ENCODE measurements around the gene SHROOM1. TPM values are rescaled to one million over a fixed set of nuclear protein-coding genes. Genes with fewer than 3 reads are reported as not detected.

The SHROOM1 gene
- total and polyA plus RNA-seq, 2 experiments from 2014 or later: 2.5 to 5.4 TPM

DNA sequence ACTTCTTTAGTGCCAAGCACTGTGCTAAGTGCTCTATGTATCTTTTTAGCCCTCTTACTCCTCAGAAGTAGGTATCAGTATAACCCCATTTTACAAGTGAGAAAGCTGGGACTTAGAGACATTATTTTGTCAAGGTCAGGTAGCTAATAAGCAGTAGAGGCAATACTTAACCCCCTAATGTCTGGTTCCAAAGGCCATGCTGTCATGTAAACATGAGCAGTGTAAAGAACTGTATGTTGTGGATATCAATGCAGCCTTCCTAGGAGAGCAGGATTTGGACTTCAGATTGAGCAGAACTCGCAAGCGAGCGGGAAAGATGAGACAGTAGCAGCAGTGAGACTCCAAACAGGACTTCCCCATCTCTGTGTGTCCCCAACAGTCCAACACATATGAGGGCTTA is 3.6 kb upstream of the SHROOM1 start:
- Mint-ChIP-seq H3K4me3 (no peak overlapping the region), H3K27me3 (ENCODE audit: insufficient read depth, low read depth, poor library complexity) (peaks cover 26% of the 10 kb centered on the region), H3K36me3 (ENCODE audit: low read depth) (no peaks in the 10 kb centered on the region; the same call in 2 of the 3 replicates), H3K4me1 (peaks cover 4% of the 10 kb centered on the region), H3K27ac (no peak overlapping the region), H3K9me3 (no peaks in the 10 kb centered on the region)
- H3K9me2 ChIP-seq (ENCODE audit: insufficient read depth): no peaks in the 10 kb centered on the region
- H3K4me3 ChIP-seq: no peak overlapping the region
- ATAC-seq (no peak), DNase-seq (ENCODE audit: low spot score) (no peak)
- no peak overlapping the region for H2AFZ ChIP-seq
- TF ChIP-seq, protein P1, sequence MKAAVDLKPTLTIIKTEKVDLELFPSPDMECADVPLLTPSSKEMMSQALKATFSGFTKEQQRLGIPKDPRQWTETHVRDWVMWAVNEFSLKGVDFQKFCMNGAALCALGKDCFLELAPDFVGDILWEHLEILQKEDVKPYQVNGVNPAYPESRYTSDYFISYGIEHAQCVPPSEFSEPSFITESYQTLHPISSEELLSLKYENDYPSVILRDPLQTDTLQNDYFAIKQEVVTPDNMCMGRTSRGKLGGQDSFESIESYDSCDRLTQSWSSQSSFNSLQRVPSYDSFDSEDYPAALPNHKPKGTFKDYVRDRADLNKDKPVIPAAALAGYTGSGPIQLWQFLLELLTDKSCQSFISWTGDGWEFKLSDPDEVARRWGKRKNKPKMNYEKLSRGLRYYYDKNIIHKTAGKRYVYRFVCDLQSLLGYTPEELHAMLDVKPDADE (IDR thresholded peaks at IDR 0.05): no peak
- TF ChIP-seq CREB1 (CRISPR knock-in tag; IDR thresholded peaks at IDR 0.05; ENCODE audit: low read depth) (no peak), EZH2 (IDR thresholded peaks at IDR 0.05; ENCODE audit: low read depth, unreplicated experiment) (no peak)
- TF ChIP-seq, protein P2, sequence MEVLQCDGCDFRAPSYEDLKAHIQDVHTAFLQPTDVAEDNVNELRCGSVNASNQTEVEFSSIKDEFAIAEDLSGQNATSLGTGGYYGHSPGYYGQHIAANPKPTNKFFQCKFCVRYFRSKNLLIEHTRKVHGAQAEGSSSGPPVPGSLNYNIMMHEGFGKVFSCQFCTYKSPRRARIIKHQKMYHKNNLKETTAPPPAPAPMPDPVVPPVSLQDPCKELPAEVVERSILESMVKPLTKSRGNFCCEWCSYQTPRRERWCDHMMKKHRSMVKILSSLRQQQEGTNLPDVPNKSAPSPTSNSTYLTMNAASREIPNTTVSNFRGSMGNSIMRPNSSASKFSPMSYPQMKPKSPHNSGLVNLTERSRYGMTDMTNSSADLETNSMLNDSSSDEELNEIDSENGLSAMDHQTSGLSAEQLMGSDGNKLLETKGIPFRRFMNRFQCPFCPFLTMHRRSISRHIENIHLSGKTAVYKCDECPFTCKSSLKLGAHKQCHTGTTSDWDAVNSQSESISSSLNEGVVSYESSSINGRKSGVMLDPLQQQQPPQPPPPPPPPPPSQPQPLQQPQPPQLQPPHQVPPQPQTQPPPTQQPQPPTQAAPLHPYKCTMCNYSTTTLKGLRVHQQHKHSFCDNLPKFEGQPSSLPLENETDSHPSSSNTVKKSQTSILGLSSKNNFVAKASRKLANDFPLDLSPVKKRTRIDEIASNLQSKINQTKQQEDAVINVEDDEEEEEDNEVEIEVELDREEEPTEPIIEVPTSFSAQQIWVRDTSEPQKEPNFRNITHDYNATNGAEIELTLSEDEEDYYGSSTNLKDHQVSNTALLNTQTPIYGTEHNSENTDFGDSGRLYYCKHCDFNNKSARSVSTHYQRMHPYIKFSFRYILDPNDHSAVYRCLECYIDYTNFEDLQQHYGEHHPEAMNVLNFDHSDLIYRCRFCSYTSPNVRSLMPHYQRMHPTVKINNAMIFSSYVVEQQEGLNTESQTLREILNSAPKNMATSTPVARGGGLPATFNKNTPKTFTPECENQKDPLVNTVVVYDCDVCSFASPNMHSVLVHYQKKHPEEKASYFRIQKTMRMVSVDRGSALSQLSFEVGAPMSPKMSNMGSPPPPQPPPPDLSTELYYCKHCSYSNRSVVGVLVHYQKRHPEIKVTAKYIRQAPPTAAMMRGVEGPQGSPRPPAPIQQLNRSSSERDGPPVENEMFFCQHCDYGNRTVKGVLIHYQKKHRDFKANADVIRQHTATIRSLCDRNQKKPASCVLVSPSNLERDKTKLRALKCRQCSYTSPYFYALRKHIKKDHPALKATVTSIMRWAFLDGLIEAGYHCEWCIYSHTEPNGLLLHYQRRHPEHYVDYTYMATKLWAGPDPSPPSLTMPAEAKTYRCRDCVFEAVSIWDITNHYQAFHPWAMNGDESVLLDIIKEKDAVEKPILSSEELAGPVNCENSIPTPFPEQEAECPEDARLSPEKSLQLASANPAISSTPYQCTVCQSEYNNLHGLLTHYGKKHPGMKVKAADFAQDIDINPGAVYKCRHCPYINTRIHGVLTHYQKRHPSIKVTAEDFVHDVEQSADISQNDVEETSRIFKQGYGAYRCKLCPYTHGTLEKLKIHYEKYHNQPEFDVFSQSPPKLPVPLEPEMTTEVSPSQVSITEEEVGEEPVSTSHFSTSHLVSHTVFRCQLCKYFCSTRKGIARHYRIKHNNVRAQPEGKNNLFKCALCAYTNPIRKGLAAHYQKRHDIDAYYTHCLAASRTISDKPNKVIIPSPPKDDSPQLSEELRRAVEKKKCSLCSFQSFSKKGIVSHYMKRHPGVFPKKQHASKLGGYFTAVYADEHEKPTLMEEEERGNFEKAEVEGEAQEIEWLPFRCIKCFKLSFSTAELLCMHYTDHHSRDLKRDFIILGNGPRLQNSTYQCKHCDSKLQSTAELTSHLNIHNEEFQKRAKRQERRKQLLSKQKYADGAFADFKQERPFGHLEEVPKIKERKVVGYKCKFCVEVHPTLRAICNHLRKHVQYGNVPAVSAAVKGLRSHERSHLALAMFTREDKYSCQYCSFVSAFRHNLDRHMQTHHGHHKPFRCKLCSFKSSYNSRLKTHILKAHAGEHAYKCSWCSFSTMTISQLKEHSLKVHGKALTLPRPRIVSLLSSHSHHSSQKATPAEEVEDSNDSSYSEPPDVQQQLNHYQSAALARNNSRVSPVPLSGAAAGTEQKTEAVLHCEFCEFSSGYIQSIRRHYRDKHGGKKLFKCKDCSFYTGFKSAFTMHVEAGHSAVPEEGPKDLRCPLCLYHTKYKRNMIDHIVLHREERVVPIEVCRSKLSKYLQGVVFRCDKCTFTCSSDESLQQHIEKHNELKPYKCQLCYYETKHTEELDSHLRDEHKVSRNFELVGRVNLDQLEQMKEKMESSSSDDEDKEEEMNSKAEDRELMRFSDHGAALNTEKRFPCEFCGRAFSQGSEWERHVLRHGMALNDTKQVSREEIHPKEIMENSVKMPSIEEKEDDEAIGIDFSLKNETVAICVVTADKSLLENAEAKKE (CRISPR knock-in tag; IDR thresholded peaks at IDR 0.05): no peak
- no peak overlapping the region for H3K4me2 ChIP-seq
- H3K4me1 ChIP-seq (ENCODE audit: insufficient read depth): no peaks in the 10 kb centered on the region
- 0 out of 2 replicates have a peak, but pooled peaks cover 4% of the 10 kb centered on the region for H3F3A ChIP-seq (replicated peaks; ENCODE audit: low read depth)
- H3K27ac ChIP-seq (ENCODE audit: low read depth): no peak overlapping the region
- H3K79me2 ChIP-seq (replicated peaks; ENCODE audit: insufficient read depth): no peaks in the 10 kb centered on the region
- no peaks in the 10 kb centered on the region for H3K36me3 ChIP-seq (ENCODE audit: insufficient read depth)
- H4K20me1 ChIP-seq (replicated peaks; ENCODE audit: insufficient read depth): no peaks in the 10 kb centered on the region
- H3K27me3 ChIP-seq (ENCODE audit: insufficient read depth): peaks cover 41% of the 10 kb centered on the region

DNA sequence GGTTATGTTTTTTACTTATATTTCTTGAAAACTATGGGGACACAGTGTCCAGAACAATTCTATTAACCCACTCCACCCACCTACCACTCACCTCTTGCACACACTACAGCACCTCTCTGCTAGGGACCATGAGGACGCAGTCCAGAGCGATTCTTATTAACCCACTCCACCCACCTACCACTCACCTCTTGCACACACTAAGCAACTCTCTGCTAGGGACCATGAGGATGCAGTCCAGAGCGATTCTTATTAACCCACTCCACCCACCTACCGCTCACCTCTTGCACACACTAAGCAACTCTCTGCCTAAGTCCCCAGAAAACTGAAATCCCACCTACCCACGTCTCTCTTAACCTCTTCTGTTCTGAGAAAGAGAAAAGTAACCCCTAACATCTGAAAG is 2.2 kb upstream of the SHROOM1 start:
- no peaks in the 10 kb centered on the region for H3K4me1 ChIP-seq (ENCODE audit: insufficient read depth)
- H3K4me3 ChIP-seq: no peak overlapping the region
- H3F3A ChIP-seq (replicated peaks; ENCODE audit: low read depth): 0 out of 2 replicates have a peak, but pooled peaks cover 4% of the 10 kb centered on the region
- DNase-seq (ENCODE audit: low spot score) (no peak), ATAC-seq (no peak)
- Mint-ChIP-seq H3K4me3 (no peak overlapping the region), H3K9me3 (no peaks in the 10 kb centered on the region), H3K27me3 (ENCODE audit: insufficient read depth, low read depth, poor library complexity) (peaks cover 40% of the 10 kb centered on the region), H3K36me3 (ENCODE audit: low read depth) (no peaks in the 10 kb centered on the region; the same call in 2 of the 3 replicates), H3K4me1 (peaks cover 4% of the 10 kb centered on the region), H3K27ac (no peak overlapping the region)
- no peaks in the 10 kb centered on the region for H3K36me3 ChIP-seq (ENCODE audit: insufficient read depth)
- no peak overlapping the region for H3K4me2 ChIP-seq
- H2AFZ ChIP-seq: no peak overlapping the region
- H3K9me2 ChIP-seq (ENCODE audit: insufficient read depth): no peaks in the 10 kb centered on the region
- H3K79me2 ChIP-seq (replicated peaks; ENCODE audit: insufficient read depth): no peaks in the 10 kb centered on the region
- no peaks in the 10 kb centered on the region for H4K20me1 ChIP-seq (replicated peaks; ENCODE audit: insufficient read depth)
- H3K27me3 ChIP-seq (ENCODE audit: insufficient read depth): peaks cover 56% of the 10 kb centered on the region
- no peak overlapping the region for H3K27ac ChIP-seq (ENCODE audit: low read depth)
- no peak for TF ChIP-seq NANOG (IDR thresholded peaks at IDR 0.05; ENCODE audit: borderline replicate concordance)
- TF ChIP-seq, protein P3, sequence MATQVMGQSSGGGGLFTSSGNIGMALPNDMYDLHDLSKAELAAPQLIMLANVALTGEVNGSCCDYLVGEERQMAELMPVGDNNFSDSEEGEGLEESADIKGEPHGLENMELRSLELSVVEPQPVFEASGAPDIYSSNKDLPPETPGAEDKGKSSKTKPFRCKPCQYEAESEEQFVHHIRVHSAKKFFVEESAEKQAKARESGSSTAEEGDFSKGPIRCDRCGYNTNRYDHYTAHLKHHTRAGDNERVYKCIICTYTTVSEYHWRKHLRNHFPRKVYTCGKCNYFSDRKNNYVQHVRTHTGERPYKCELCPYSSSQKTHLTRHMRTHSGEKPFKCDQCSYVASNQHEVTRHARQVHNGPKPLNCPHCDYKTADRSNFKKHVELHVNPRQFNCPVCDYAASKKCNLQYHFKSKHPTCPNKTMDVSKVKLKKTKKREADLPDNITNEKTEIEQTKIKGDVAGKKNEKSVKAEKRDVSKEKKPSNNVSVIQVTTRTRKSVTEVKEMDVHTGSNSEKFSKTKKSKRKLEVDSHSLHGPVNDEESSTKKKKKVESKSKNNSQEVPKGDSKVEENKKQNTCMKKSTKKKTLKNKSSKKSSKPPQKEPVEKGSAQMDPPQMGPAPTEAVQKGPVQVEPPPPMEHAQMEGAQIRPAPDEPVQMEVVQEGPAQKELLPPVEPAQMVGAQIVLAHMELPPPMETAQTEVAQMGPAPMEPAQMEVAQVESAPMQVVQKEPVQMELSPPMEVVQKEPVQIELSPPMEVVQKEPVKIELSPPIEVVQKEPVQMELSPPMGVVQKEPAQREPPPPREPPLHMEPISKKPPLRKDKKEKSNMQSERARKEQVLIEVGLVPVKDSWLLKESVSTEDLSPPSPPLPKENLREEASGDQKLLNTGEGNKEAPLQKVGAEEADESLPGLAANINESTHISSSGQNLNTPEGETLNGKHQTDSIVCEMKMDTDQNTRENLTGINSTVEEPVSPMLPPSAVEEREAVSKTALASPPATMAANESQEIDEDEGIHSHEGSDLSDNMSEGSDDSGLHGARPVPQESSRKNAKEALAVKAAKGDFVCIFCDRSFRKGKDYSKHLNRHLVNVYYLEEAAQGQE (IDR thresholded peaks at IDR 0.05; ENCODE audit: unreplicated experiment): no peak
- TF ChIP-seq ZNF331 (CRISPR knock-in tag; IDR thresholded peaks at IDR 0.05; ENCODE audit: low read depth): no peak
- TF ChIP-seq, protein P4, sequence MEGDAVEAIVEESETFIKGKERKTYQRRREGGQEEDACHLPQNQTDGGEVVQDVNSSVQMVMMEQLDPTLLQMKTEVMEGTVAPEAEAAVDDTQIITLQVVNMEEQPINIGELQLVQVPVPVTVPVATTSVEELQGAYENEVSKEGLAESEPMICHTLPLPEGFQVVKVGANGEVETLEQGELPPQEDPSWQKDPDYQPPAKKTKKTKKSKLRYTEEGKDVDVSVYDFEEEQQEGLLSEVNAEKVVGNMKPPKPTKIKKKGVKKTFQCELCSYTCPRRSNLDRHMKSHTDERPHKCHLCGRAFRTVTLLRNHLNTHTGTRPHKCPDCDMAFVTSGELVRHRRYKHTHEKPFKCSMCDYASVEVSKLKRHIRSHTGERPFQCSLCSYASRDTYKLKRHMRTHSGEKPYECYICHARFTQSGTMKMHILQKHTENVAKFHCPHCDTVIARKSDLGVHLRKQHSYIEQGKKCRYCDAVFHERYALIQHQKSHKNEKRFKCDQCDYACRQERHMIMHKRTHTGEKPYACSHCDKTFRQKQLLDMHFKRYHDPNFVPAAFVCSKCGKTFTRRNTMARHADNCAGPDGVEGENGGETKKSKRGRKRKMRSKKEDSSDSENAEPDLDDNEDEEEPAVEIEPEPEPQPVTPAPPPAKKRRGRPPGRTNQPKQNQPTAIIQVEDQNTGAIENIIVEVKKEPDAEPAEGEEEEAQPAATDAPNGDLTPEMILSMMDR (conservative IDR thresholded peaks at IDR 0.05; ENCODE audit: low read depth in 2 of 2): no peak
- no peak for TF ChIP-seq STAT1 (IDR thresholded peaks at IDR 0.05; ENCODE audit: unreplicated experiment)
- no peak for TF ChIP-seq CREB1 (CRISPR knock-in tag; IDR thresholded peaks at IDR 0.05; ENCODE audit: low read depth)
